B cell (primary cell): Measurements from ENCODE around the gene OTULIN. TPM values are rescaled to one million over a fixed set of nuclear protein-coding genes. Genes with fewer than 3 reads are reported as not detected.
A peak's percentile ranks its signal among the peaks of the same experiment; 100 is the strongest.

Experiments used
- ATAC-seq: fragments of 200-7000 bp; cut with Tn5 transposase; one replicate; pipeline ENCODE4 v1.10.0; 2021; ENCODE audit warnings: low read depth, mild to moderate bottlenecking, moderate number of reproducible peaks, moderate library complexity
- CTCF ChIA-PET: fragments of 350-600 bp; sonication (Branson Sonifier 250); formaldehyde crosslinking; loops from one replicate; lab custom pipeline; 2021; ENCODE audit warnings: antibody characterized with exemption, inconsistent platforms; lab: Charles Lee
- POLR2A ChIA-PET: fragments of 350-600 bp; sonication (Branson Sonifier 250); formaldehyde crosslinking; loops from one replicate; lab custom pipeline; 2021; ENCODE audit warnings: antibody characterized with exemption; lab: Charles Lee
- DNase-seq: peaks from one replicate; pipeline ENCODE4 v3.0.0; 2013
- H2AFZ ChIP-seq: 2 replicates; pipeline ENCODE4 v1.6.1; 2012; ENCODE audit warnings: mild to moderate bottlenecking, low read depth, low read length; ENCODE audit not compliant: insufficient read depth, poor library complexity, severe bottlenecking
- H3K27ac ChIP-seq, 2 donors: 1 replicate in 1 of 2; 2 replicates in 1 of 2; pipeline ENCODE4 v1.5.1; 2012 to 2013; ENCODE audit warnings: low read length in 2 of 2, mild to moderate bottlenecking in 2 of 2, moderate library complexity in 1 of 2
- H3K27me3 ChIP-seq, 4 experiments: fragments of 200-600 bp in 1 of 4; sonication (generic) in 1 of 4; replicated peaks in 1 of 4; 1 replicate in 2 of 4; 2 replicates in 2 of 4; pipeline versions ENCODE4 v1.6.1 to v1.7.0; 2013 to 2016; ENCODE audit warnings: low read length in 3 of 4, mild to moderate bottlenecking in 2 of 4, mixed read lengths in 1 of 4, moderate library complexity in 1 of 4; ENCODE audit not compliant: insufficient read depth in 4 of 4, control insufficient read depth in 3 of 4; ENCODE audit errors: control extremely low read depth in 1 of 4
- H3K36me3 ChIP-seq, 2 experiments: replicated peaks in 1 of 2; 1 replicate in 1 of 2; 2 replicates in 1 of 2; pipeline versions ENCODE4 v1.6.1 to v1.7.1; 2013; ENCODE audit warnings: low read length in 1 of 2; ENCODE audit not compliant: insufficient read depth in 2 of 2, control insufficient read depth in 1 of 2; ENCODE audit errors: control extremely low read depth in 1 of 2, extremely low read depth in 1 of 2
- H3K4me1 ChIP-seq, 2 donors: fragments of 200-600 bp in 1 of 2; sonication (generic) in 1 of 2; 1 replicate in 1 of 2; 2 replicates in 1 of 2; pipeline versions ENCODE4 v1.5.1 to v1.6.1; 2013 to 2017; ENCODE audit warnings: low read length in 2 of 2; ENCODE audit not compliant: control insufficient read depth in 2 of 2, insufficient read depth in 2 of 2
- H3K4me2 ChIP-seq: replicated peaks from 2 replicates; pipeline ENCODE3; 2012; ENCODE audit warnings: mild to moderate bottlenecking, low read depth, low read length; ENCODE audit not compliant: poor library complexity, severe bottlenecking
- H3K4me3 ChIP-seq, 5 experiments: fragments of 200-600 bp in 1 of 5; sonication (generic) in 1 of 5; 1 replicate in 3 of 5; 2 replicates in 2 of 5; pipeline versions ENCODE4 v1.5.1 to v1.7.0; 2011 to 2016; ENCODE audit warnings: low read length in 4 of 5, mild to moderate bottlenecking in 4 of 5, low read depth in 2 of 5, control low read depth in 1 of 5, moderate library complexity in 1 of 5; ENCODE audit not compliant: insufficient read depth in 1 of 5; ENCODE audit errors: control extremely low read depth in 1 of 5, extremely low read depth in 1 of 5
- H3K79me2 ChIP-seq: fragments of 200-600 bp; sonication (generic); one replicate; pipeline ENCODE4 v1.6.0; 2016; ENCODE audit warnings: low read length; ENCODE audit not compliant: control insufficient read depth, insufficient read depth
- H3K9ac ChIP-seq: fragments of 200-600 bp; sonication (generic); 2 replicates; pipeline ENCODE4 v1.6.1; 2017; ENCODE audit warnings: mild to moderate bottlenecking, low read length, moderate library complexity
- H3K9me3 ChIP-seq, 3 donors: one replicate each; pipeline versions ENCODE4 v1.6.1 to v1.7.1; 2013; ENCODE audit warnings: low read length in 2 of 3; ENCODE audit not compliant: control insufficient read depth in 2 of 3, insufficient read depth in 1 of 3; ENCODE audit errors: control extremely low read depth in 1 of 3
- H4K20me1 ChIP-seq: 2 replicates; pipeline ENCODE4 v1.6.0; 2012; ENCODE audit warnings: mild to moderate bottlenecking, low read length; ENCODE audit not compliant: insufficient read depth, control insufficient read depth, poor library complexity, severe bottlenecking
- H3K27ac Mint-ChIP-seq: one replicate; pipeline ENCODE4 v1.8.0; 2021; ENCODE audit warnings: mixed read lengths
- H3K27me3 Mint-ChIP-seq: one replicate; pipeline ENCODE4 v1.8.0; 2021; ENCODE audit warnings: mixed read lengths
- H3K4me1 Mint-ChIP-seq: one replicate; pipeline ENCODE4 v1.8.0; 2021; ENCODE audit warnings: mixed read lengths
- H3K4me3 Mint-ChIP-seq: one replicate; pipeline ENCODE4 v1.8.0; 2021; ENCODE audit warnings: mixed read lengths
- H3K9me3 Mint-ChIP-seq: one replicate; pipeline ENCODE4 v1.8.0; 2022; ENCODE audit warnings: mixed read lengths; ENCODE audit not compliant: insufficient read depth
- EZH2 ChIP-seq: IDR thresholded peaks from 2 replicates; pipeline ENCODE4 v1.6.1; 2012; ENCODE audit warnings: borderline replicate concordance, low read depth, mild to moderate bottlenecking, moderate library complexity, low read length; ENCODE audit not compliant: insufficient read depth, poor library complexity, severe bottlenecking
- WGBS: methylation state at CpG from one replicate; pipeline ENCODE4 v1.1.5; 2013; ENCODE audit warnings: missing lambda C conversion rate; ENCODE audit not compliant: insufficient coverage; 5-methylcytosine and 5-hydroxymethylcytosine counted together
- intact Hi-C: fragments of 100-400 bp; cut with micrococcal nuclease; formaldehyde crosslinking; loops from one replicate; pipeline ENCODE4 v1.10.0; 2022
- polyA plus RNA-seq: library from polyadenylated mRNA; depleted of rRNA; stranded (reverse); fragments of >200 nt; gene quantifications from 2 replicates; pipeline ENCODE4 v1.2.3, GENCODE V29; 2012
- total RNA-seq, 2 donors: library from RNA; stranded (reverse); fragments of 120-200 nt in 1 of 2; gene quantifications; 1 replicate in 1 of 2; 2 replicates in 1 of 2; pipeline versions ENCODE4 v1.2.3 to v1.2.4, GENCODE V29; 2013 to 2022
- TF ChIP-seq, protein P1 (sequence below): fragments of 200-600 bp; IDR thresholded peaks from one replicate; pipeline ENCODE4 v1.8.0; 2022; ENCODE audit warnings: antibody characterized with exemption, mild to moderate bottlenecking

OTULIN gene
- total and polyA plus RNA-seq, 2 donors (not counting 1 experiment from before 2014, with no cell fraction given) = 8.4 to 64.4 TPM

DNA sequence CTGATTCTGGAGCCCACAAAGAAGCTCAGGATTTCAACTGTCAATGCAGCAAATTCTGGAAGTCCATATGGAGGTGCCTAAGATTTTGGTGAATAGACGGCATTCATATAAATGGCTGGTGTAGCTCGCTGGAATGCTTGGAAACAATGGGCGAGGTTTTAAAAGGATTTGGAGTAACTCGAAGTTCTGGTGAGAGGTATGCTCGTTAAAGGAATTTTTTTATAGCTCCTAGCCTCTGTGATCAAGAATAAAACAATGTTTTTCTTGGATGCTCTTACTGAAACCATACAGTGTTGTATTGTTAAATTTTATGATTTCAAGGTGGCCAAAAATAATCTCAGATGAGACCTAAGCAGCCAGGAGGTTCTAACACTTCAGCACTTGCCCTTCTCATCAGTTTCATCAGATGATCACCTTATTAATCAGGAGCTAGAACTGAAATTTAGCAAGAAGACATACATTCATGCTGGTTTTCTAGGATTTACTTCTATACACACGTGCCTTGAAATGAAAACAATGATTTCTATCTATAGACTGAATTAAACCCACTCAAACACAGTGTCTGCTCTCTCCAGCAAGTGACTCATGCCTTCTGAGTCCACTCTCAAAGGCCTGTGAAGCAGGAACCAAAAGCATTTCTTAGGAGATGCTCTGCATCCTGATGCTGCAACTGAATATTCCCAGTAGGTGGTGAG is 79.2 kb downstream of the OTULIN start:
- ATAC-seq (no peak), DNase-seq (no peak)
- no peaks in the 10 kb centered on the region for H3K79me2 ChIP-seq
- CTCF ChIA-PET = interaction anchor here (1.3 to 3.2 kb wide), 2 partner anchors 11 to 16 kb away, joined by 5 to 12 read pairs; no protein-coding TSS in a partner anchor
- H3K36me3 ChIP-seq = peaks cover 0 to 13% of the 10 kb centered on the region in 2 experiments
- H3K4me1 ChIP-seq = peaks cover 9 to 24% of the 10 kb centered on the region in 2 donors
- Mint-ChIP-seq H3K27me3 (no peaks in the 10 kb centered on the region), H3K9me3 (no peaks in the 10 kb centered on the region), H3K4me3 (peak overlapping the region; percentile 49), H3K4me1 (peaks cover 22% of the 10 kb centered on the region), H3K27ac (peak overlapping the region; percentile 78)
- H3K9me3 ChIP-seq = no peaks in the 10 kb centered on the region
- no peak overlapping the region for H3K9ac ChIP-seq
- peak overlapping the region; percentile 4 for H3K4me2 ChIP-seq
- intact Hi-C loops = no loop called here
- no peak for TF ChIP-seq EZH2
- TF ChIP-seq, protein P1, sequence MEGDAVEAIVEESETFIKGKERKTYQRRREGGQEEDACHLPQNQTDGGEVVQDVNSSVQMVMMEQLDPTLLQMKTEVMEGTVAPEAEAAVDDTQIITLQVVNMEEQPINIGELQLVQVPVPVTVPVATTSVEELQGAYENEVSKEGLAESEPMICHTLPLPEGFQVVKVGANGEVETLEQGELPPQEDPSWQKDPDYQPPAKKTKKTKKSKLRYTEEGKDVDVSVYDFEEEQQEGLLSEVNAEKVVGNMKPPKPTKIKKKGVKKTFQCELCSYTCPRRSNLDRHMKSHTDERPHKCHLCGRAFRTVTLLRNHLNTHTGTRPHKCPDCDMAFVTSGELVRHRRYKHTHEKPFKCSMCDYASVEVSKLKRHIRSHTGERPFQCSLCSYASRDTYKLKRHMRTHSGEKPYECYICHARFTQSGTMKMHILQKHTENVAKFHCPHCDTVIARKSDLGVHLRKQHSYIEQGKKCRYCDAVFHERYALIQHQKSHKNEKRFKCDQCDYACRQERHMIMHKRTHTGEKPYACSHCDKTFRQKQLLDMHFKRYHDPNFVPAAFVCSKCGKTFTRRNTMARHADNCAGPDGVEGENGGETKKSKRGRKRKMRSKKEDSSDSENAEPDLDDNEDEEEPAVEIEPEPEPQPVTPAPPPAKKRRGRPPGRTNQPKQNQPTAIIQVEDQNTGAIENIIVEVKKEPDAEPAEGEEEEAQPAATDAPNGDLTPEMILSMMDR = no peak
- no peaks in the 10 kb centered on the region for H3K27me3 ChIP-seq
- no peak overlapping the region for H2AFZ ChIP-seq
- peak overlapping the region in 1 of 2 donors; percentile 18 for H3K27ac ChIP-seq
- 96% methylated on average over 4 of the region's 6 CpGs for WGBS
- H4K20me1 ChIP-seq = no peaks in the 10 kb centered on the region
- POLR2A ChIA-PET = no interaction called here
- no peak overlapping the region for H3K4me3 ChIP-seq
